Erythroblast (primary cell): ENCODE data around the gene FANCD2.

Source experiments
- GATA1 ChIP-seq: IDR thresholded peaks from 2 replicates; pipeline ENCODE4 v1.6.1; 2011; ENCODE audit warnings: low read depth, mild to moderate bottlenecking, control low read depth, low read length, moderate library complexity
- POLR2A ChIP-seq: IDR thresholded peaks from 2 replicates; pipeline ENCODE4 v1.6.1; 2011; ENCODE audit warnings: mild to moderate bottlenecking, low read length

- TF ChIP-seq POLR2A (peak; percentile 27), GATA1 (no peak)
Measured at GRCh38 chr3:9978710-9979305, 47.4 kb upstream of the FANCD2 start.
